Lower lobe of right lung (tissue), 2 donors: ENCODE results near the gene HTATIP2. TPM values are rescaled to one million over a fixed set of nuclear protein-coding genes. Genes with fewer than 3 reads are reported as not detected.
"Not testable (repeated sequence)": the region's sequence is repeated elsewhere in the genome, so short reads cannot be mapped to it uniquely, and the experiment has no call there.

Source experiments
- ATAC-seq, 2 donors: fragments of 200-7000 bp; cut with Tn5 transposase; one replicate each; pipeline ENCODE4 v1.9.1; 2020 to 2022; ENCODE audit warnings: mild to moderate bottlenecking in 2 of 2, moderate library complexity in 2 of 2
- DNase-seq: peaks from one replicate; pipeline ENCODE4 v3.0.0-alpha.2; 2020
- H3K27ac ChIP-seq: fragments of 200-600 bp; one replicate; pipeline ENCODE4 v1.8.0; 2022
- H3K27me3 ChIP-seq: fragments of 200-600 bp; one replicate; pipeline ENCODE4 v1.8.0; 2022; ENCODE audit warnings: low read depth
- H3K36me3 ChIP-seq: fragments of 200-600 bp; one replicate; pipeline ENCODE4 v1.8.0; 2022; ENCODE audit warnings: mild to moderate bottlenecking
- H3K4me1 ChIP-seq: fragments of 200-600 bp; one replicate; pipeline ENCODE4 v1.8.0; 2022
- H3K4me3 ChIP-seq: fragments of 200-600 bp; one replicate; pipeline ENCODE4 v1.8.0; 2022; ENCODE audit warnings: mild to moderate bottlenecking
- H3K9me3 ChIP-seq: fragments of 200-600 bp; one replicate; pipeline ENCODE4 v1.8.0; 2022
- intact Hi-C: fragments of 100-400 bp; cut with DNase I; formaldehyde crosslinking; loops from one replicate; pipeline ENCODE4 v1.11.0; 2022
- total RNA-seq: library from RNA; stranded (reverse); fragmentation: NEBNext Ultra II Directional; extraction: Animal tissue kit (Norgen Biotek cat#: 25700); gene quantifications from one replicate; pipeline ENCODE4 v1.2.1, GENCODE V29; 2021
- TF ChIP-seq, protein P1 (sequence below): fragments of 200-600 bp; IDR thresholded peaks from one replicate; pipeline ENCODE4 v1.8.0; 2022; ENCODE audit warnings: antibody characterized with exemption, mild to moderate bottlenecking
- donor health status: DM: no; HTN: yes; CAD: no; lungs with severe emphysema.

Gene HTATIP2
- total RNA-seq, 1 donor from 2014 or later = 54.4 TPM

DNA sequence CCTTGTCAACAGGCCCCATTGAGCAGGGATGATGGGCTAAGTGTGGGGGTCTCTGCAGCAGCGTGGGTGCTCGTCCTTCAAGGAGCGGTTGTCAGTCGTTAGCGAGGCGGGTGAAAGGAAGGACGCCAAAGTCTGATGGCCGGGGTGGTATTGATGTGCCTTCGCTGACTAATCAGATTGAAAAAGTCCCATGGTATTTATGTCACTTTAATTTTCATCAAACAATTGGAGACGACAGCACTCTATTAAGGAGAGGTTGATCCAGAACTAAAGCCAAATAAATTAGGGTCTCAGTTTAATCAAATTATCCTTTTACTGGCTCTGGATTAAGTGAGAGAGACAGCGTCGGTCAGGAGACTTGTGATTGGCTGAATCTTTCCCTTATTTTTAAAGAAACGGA lies 9.6 kb downstream of the HTATIP2 start:
- Histone ChIP-seq H3K36me3 (peaks cover 28% of the 10 kb centered on the region), H3K4me3 (no peak overlapping the region), H3K4me1 (no peaks in the 10 kb centered on the region), H3K27ac (no peak overlapping the region), H3K9me3 (no peaks in the 10 kb centered on the region), H3K27me3 (no peaks in the 10 kb centered on the region)
- intact Hi-C loops = no loop called here
- no peak for ATAC-seq
- no peak for DNase-seq
- TF ChIP-seq, protein P1, sequence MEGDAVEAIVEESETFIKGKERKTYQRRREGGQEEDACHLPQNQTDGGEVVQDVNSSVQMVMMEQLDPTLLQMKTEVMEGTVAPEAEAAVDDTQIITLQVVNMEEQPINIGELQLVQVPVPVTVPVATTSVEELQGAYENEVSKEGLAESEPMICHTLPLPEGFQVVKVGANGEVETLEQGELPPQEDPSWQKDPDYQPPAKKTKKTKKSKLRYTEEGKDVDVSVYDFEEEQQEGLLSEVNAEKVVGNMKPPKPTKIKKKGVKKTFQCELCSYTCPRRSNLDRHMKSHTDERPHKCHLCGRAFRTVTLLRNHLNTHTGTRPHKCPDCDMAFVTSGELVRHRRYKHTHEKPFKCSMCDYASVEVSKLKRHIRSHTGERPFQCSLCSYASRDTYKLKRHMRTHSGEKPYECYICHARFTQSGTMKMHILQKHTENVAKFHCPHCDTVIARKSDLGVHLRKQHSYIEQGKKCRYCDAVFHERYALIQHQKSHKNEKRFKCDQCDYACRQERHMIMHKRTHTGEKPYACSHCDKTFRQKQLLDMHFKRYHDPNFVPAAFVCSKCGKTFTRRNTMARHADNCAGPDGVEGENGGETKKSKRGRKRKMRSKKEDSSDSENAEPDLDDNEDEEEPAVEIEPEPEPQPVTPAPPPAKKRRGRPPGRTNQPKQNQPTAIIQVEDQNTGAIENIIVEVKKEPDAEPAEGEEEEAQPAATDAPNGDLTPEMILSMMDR = no peak

DNA sequence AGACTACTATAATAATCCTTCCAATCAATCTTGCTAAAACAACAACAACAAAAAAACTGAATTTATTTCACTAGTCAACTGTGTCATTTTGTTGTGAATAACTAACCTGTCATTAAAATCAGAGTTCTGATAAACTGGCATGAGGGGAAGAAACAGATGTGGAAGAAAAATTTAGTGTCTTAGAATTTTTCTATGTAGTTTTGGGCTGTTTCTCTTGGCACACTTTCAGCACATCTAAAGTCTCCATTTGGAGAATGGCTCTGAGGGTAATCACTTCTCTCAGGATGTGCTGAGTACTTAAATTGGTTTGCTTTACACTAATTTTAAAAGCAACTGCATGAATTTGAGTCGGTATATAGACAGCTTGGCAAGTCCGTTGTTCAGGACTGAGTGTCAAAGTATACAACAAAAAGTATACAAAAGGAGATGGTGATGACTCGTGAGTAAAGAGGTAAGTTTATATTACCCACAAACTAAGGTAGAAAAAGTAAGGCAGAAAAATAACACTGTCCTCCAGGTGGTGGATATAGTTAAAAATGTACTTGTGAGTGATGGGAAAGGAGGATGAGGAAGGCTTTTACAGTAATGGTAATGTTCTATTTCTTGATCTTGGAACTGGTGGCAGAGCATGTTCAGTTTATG lies 10.2 kb downstream of the HTATIP2 start:
- H3K4me3 ChIP-seq = no peak overlapping the region
- no peaks in the 10 kb centered on the region for H3K9me3 ChIP-seq
- TF ChIP-seq, protein P1 = no peak
- no peak for DNase-seq
- no peak overlapping the region for H3K27ac ChIP-seq
- no peaks in the 10 kb centered on the region for H3K27me3 ChIP-seq
- peaks cover 33% of the 10 kb centered on the region for H3K36me3 ChIP-seq
- ATAC-seq = no peak
- no peaks in the 10 kb centered on the region for H3K4me1 ChIP-seq
- intact Hi-C loops = no loop called here

DNA sequence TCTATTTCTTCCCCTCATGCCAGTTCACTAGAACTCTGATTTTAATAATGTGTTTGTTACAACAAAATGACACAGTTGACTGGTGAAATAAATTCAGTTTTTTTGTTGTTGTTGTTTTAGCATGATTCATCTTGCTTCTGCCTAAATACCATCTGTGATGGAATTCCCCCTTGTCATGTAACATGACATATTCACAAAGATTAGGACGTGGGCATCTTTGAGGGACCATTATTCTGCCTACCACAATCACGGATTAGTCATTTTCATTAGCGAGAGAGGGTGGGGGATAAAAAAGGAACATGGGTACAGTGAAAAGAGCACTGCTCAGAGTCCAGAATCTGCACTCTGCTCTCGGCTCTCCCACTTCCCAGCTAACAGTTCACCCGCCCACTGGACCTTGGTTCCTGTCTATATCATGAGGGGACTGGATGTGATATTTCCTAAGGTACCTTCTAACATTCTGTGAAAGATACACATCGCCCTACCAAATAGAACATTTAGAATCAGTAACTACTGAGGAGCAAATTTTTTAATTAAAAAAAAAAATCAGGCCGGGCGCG lies 11.3 kb downstream of the HTATIP2 start:
- Histone ChIP-seq H3K27me3 (no peaks in the 10 kb centered on the region), H3K36me3 (peaks cover 45% of the 10 kb centered on the region), H3K9me3 (no peaks in the 10 kb centered on the region), H3K27ac (no peak overlapping the region), H3K4me3 (no peak overlapping the region), H3K4me1 (no peaks in the 10 kb centered on the region)
- no peak for DNase-seq
- TF ChIP-seq, protein P1 = no peak
- intact Hi-C loops = no loop called here
- no peak for ATAC-seq

DNA sequence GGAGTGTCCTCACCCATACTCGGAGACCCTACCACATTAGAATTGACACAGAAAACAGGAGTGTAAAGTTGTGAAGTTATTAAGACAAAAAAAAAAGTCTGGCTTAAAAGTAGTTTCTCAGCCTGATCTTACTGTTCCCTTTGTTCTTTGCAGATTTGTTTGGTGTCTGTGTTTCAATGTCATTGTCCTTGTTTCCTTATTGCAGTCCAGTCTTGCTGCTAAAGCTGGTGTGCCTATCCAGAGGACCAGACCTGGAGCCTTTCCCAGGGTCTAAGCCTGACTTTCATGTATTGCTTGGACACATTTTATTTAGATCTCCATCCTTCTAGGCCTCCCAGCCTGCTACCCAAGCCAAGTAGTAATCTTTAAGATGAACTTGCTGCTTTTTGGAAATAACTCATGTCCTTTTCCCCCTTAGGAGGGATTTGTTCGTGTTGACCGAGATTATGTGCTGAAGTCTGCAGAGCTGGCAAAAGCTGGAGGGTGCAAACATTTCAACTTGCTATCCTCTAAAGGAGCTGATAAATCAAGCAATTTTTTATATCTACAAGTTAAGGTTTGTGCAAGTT lies 12.7 kb downstream of the HTATIP2 start:
- H3K4me1 ChIP-seq = no peaks in the 10 kb centered on the region
- no peak overlapping the region for H3K27ac ChIP-seq
- H3K27me3 ChIP-seq = no peaks in the 10 kb centered on the region
- TF ChIP-seq, protein P1 = no peak
- H3K36me3 ChIP-seq = peaks cover 48% of the 10 kb centered on the region
- ATAC-seq (no peak), DNase-seq (no peak)
- no peak overlapping the region for H3K4me3 ChIP-seq
- intact Hi-C loops = no loop called here
- no peaks in the 10 kb centered on the region for H3K9me3 ChIP-seq

DNA sequence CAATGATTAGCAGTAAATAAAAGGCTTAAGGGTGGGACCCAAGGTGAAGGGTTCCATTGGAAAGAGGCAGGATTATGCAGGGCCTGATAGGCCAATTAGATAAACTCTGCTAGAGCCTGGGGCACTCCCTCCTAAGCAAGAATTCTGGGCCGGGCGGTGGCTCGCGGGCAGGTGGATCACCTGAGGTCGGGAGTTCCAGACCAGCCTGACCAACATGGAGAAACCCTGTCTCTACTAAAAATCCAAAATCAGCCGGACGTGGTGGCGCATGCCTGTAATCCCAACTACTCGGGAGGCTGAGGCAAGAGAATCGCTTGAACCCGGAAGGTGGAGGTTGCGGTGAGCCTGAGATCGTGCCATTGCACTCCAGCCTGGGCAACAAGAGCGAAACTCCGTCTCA lies 22.5 kb downstream of the HTATIP2 start:
- DNase-seq, H3K4me3 ChIP-seq, intact Hi-C loops, H3K27me3 ChIP-seq, ATAC-seq, H3K27ac ChIP-seq, H3K9me3 ChIP-seq: not testable (repeated sequence)
- Histone ChIP-seq H3K36me3 (peaks cover 31% of the 10 kb centered on the region), H3K4me1 (peaks cover 19% of the 10 kb centered on the region)
